Panc1 (cell line): Measurements from ENCODE around the gene AFF3. TPM values are rescaled to one million over a fixed set of nuclear protein-coding genes. Genes with fewer than 3 reads are reported as not detected.

Experiments
- ATAC-seq: fragments of 200-7000 bp; cut with Tn5 transposase; 2 replicates; pipeline ENCODE4 v1.9.1; 2020; ENCODE audit warnings: mild to moderate bottlenecking, moderate library complexity
- BruUV-seq: library from RNA; stranded (reverse); fragments of 400-500 nt; replicated peaks from 2 replicates; lab custom pipeline; 2021; lab: Mats Ljungman, UMichigan
- CTCF ChIA-PET: fragments of 300-600 bp; sonication (Branson Sonifier 250); formaldehyde crosslinking; loops from one replicate; lab custom pipeline; 2022; ENCODE audit warnings: antibody characterized with exemption; lab: Charles Lee
- POLR2A ChIA-PET: fragments of 300-600 bp; sonication (Branson Sonifier 250); formaldehyde crosslinking; loops from one replicate; lab custom pipeline; 2022; ENCODE audit warnings: antibody characterized with exemption; lab: Charles Lee
- DNase-seq: peaks from one replicate; pipeline ENCODE4 v3.0.0-alpha.2; 2010; ENCODE audit warnings: low read depth, low spot score
- H3K27ac ChIP-seq: 2 replicates; pipeline ENCODE4 v1.5.1; 2011; ENCODE audit warnings: mild to moderate bottlenecking, low read length, inconsistent platforms
- H3K27me3 ChIP-seq: fragments of 200-500 bp; sonication (Bioruptor generic); 2 replicates; pipeline ENCODE4 v1.6.0; 2014; ENCODE audit warnings: low read length, inconsistent platforms; ENCODE audit not compliant: control insufficient read depth, insufficient read depth
- H3K36me3 ChIP-seq: fragments of 200-500 bp; sonication (Bioruptor generic); 2 replicates; pipeline ENCODE4 v1.5.1; 2014; ENCODE audit warnings: inconsistent platforms, mild to moderate bottlenecking, low read length, moderate library complexity; ENCODE audit not compliant: control insufficient read depth, insufficient read depth
- H3K4me1 ChIP-seq: 2 replicates; pipeline ENCODE4 v1.5.1; 2011; ENCODE audit warnings: inconsistent platforms, mild to moderate bottlenecking, low read length, moderate library complexity; ENCODE audit not compliant: control insufficient read depth, insufficient read depth
- H3K4me3 ChIP-seq, 2 experiments: 2 replicates each; pipeline ENCODE4 v1.5.1; 2011 to 2012; ENCODE audit warnings: low read depth in 2 of 2, low read length in 2 of 2, mild to moderate bottlenecking in 2 of 2, inconsistent platforms in 1 of 2, moderate library complexity in 1 of 2
- H3K9me3 ChIP-seq: fragments of 200-500 bp; sonication (Bioruptor generic); 2 replicates; pipeline ENCODE4 v1.5.1; 2014; ENCODE audit warnings: low read depth, mild to moderate bottlenecking, inconsistent platforms, low read length, moderate library complexity; ENCODE audit not compliant: control insufficient read depth, insufficient read depth
- POLR2AphosphoS5 ChIP-seq: IDR thresholded peaks from 2 replicates; pipeline ENCODE4 v1.6.1; 2012; ENCODE audit warnings: mild to moderate bottlenecking, low read depth, low read length, moderate library complexity
- SIN3A ChIP-seq: IDR thresholded peaks from 2 replicates; pipeline ENCODE4 v1.6.1; 2012; ENCODE audit warnings: low read depth, mild to moderate bottlenecking, low read length, moderate library complexity, borderline replicate concordance; ENCODE audit not compliant: insufficient read depth
- TCF7L2 ChIP-seq: IDR thresholded peaks from 2 replicates; pipeline ENCODE4 v1.6.1; 2011; ENCODE audit warnings: mild to moderate bottlenecking, low read depth, low read length, inconsistent platforms
- in situ Hi-C: cut with HindIII; loops from 2 replicates; pipeline ENCODE4 v1.10.0; 2016; ENCODE audit warnings: low sequenced_read_pairs, low pct_unique_long_range_greater_than_20kb
- intact Hi-C: fragments of 100-400 bp; cut with micrococcal nuclease; formaldehyde crosslinking; loops from one replicate; pipeline ENCODE4 v1.10.0; 2022; ENCODE audit not compliant: unreplicated experiment
- total RNA-seq: library from RNA; stranded (reverse); gene quantifications from one replicate; pipeline ENCODE4 v1.2.1, GENCODE V29; 2021; ENCODE audit not compliant: unreplicated experiment
- TF ChIP-seq, protein P1 (sequence below), 2 experiments: IDR thresholded peaks; 2 replicates each; pipeline ENCODE4 v1.6.1; 2011 to 2012; ENCODE audit warnings: low read depth in 2 of 2, control low read depth in 1 of 2, low read length in 1 of 2, mild to moderate bottlenecking in 1 of 2, moderate library complexity in 1 of 2; ENCODE audit not compliant: insufficient read depth in 1 of 2
- TF ChIP-seq, protein P2 (sequence below): fragments of 450-650 bp; IDR thresholded peaks from 2 replicates; pipeline ENCODE4 v1.5.1; 2017; ENCODE audit warnings: mild to moderate bottlenecking

Gene AFF3
- total RNA-seq, 1 experiment from 2014 or later, result 2.2 TPM

DNA sequence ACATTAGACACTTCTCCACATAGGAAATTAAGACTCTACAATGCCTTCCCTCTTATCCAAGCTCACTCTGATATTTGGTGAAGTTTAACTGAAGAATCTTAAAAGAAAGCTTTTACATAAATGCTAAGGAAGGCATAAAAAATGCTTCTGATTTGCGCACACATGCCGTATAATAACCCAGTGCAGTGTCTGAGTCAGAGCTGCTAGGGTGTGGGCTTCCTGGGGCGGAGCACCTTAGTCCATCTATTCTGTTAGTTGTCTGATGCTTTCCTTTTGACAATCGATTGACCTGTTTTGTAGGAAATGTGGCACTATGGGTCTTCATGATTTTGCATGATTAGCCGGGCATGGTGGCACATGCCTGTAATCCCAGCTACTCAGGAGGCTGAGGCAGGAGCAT, 231.5 kb downstream of the AFF3 start:
- H3K4me1 ChIP-seq, result no peaks in the 10 kb centered on the region
- no peak for DNase-seq
- peaks cover 2% of the 10 kb centered on the region for H3K27me3 ChIP-seq
- H3K27ac ChIP-seq, result no peak overlapping the region
- no peaks in the 10 kb centered on the region for H3K9me3 ChIP-seq
- ChIA-PET POLR2A (no interaction called here), CTCF (no interaction called here)
- in situ Hi-C loops (no loop called here), intact Hi-C loops (no loop called here)
- H3K4me3 ChIP-seq, result no peak overlapping the region
- TF ChIP-seq, protein P1, sequence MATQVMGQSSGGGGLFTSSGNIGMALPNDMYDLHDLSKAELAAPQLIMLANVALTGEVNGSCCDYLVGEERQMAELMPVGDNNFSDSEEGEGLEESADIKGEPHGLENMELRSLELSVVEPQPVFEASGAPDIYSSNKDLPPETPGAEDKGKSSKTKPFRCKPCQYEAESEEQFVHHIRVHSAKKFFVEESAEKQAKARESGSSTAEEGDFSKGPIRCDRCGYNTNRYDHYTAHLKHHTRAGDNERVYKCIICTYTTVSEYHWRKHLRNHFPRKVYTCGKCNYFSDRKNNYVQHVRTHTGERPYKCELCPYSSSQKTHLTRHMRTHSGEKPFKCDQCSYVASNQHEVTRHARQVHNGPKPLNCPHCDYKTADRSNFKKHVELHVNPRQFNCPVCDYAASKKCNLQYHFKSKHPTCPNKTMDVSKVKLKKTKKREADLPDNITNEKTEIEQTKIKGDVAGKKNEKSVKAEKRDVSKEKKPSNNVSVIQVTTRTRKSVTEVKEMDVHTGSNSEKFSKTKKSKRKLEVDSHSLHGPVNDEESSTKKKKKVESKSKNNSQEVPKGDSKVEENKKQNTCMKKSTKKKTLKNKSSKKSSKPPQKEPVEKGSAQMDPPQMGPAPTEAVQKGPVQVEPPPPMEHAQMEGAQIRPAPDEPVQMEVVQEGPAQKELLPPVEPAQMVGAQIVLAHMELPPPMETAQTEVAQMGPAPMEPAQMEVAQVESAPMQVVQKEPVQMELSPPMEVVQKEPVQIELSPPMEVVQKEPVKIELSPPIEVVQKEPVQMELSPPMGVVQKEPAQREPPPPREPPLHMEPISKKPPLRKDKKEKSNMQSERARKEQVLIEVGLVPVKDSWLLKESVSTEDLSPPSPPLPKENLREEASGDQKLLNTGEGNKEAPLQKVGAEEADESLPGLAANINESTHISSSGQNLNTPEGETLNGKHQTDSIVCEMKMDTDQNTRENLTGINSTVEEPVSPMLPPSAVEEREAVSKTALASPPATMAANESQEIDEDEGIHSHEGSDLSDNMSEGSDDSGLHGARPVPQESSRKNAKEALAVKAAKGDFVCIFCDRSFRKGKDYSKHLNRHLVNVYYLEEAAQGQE (IDR thresholded peaks at IDR 0.05; ENCODE audit: insufficient read depth in 1 of 2, low read depth in 2 of 2, low read length in 1 of 2), result no peak
- TF ChIP-seq POLR2AphosphoS5 (no peak), TCF7L2 (no peak), SIN3A (no peak)
- TF ChIP-seq, protein P2, sequence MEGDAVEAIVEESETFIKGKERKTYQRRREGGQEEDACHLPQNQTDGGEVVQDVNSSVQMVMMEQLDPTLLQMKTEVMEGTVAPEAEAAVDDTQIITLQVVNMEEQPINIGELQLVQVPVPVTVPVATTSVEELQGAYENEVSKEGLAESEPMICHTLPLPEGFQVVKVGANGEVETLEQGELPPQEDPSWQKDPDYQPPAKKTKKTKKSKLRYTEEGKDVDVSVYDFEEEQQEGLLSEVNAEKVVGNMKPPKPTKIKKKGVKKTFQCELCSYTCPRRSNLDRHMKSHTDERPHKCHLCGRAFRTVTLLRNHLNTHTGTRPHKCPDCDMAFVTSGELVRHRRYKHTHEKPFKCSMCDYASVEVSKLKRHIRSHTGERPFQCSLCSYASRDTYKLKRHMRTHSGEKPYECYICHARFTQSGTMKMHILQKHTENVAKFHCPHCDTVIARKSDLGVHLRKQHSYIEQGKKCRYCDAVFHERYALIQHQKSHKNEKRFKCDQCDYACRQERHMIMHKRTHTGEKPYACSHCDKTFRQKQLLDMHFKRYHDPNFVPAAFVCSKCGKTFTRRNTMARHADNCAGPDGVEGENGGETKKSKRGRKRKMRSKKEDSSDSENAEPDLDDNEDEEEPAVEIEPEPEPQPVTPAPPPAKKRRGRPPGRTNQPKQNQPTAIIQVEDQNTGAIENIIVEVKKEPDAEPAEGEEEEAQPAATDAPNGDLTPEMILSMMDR, result no peak
- no peak for ATAC-seq
- no peaks in the 10 kb centered on the region for H3K36me3 ChIP-seq
- BruUV-seq, result no TSS peak

DNA sequence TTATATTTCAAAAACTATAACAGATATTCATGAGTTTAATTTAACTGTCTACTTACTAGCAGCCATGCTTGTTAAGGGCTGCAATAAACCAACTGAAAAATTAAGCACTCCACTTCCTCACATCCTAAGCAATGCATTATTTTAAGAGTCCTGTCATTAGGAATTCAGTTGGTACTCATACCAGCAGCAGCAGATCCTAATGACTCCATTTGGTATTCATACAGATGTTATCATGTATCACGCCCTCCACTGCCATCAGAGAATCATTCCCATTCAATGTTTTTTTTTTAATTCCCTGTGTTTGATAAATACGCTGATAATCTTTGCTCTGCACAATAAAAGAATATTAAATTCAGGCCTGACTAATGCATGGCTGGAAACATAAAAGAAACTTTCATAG, 236.8 kb downstream of the AFF3 start:
- BruUV-seq, result no TSS peak
- TF ChIP-seq TCF7L2 (no peak), POLR2AphosphoS5 (no peak), SIN3A (no peak)
- TF ChIP-seq, protein P1 (IDR thresholded peaks at IDR 0.05; ENCODE audit: insufficient read depth in 1 of 2, low read depth in 2 of 2, low read length in 1 of 2), result no peak
- TF ChIP-seq, protein P2, result no peak
- intact Hi-C loops, result no loop called here
- in situ Hi-C loops, result no loop called here
- H3K4me3 ChIP-seq, result no peak overlapping the region
- POLR2A ChIA-PET, result no interaction called here
- H3K27ac ChIP-seq, result no peak overlapping the region
- H3K36me3 ChIP-seq, result no peaks in the 10 kb centered on the region
- no peaks in the 10 kb centered on the region for H3K9me3 ChIP-seq
- no peaks in the 10 kb centered on the region for H3K4me1 ChIP-seq
- DNase-seq (no peak), ATAC-seq (no peak)
- CTCF ChIA-PET, result no interaction called here
- peaks cover 5% of the 10 kb centered on the region; the same call in 1 of the 2 replicates for H3K27me3 ChIP-seq
